NT2/D1 (cell line): ENCODE results near the gene TECTA.

Experiments
- YY1 ChIP-seq: IDR thresholded peaks from 2 replicates; pipeline ENCODE4 v1.6.1; 2011; ENCODE audit not compliant: insufficient read length, insufficient read depth
- ZNF274 ChIP-seq: IDR thresholded peaks from 2 replicates; pipeline ENCODE4 v1.6.1; 2011; ENCODE audit warnings: mild to moderate bottlenecking, low read depth, low read length

DNA sequence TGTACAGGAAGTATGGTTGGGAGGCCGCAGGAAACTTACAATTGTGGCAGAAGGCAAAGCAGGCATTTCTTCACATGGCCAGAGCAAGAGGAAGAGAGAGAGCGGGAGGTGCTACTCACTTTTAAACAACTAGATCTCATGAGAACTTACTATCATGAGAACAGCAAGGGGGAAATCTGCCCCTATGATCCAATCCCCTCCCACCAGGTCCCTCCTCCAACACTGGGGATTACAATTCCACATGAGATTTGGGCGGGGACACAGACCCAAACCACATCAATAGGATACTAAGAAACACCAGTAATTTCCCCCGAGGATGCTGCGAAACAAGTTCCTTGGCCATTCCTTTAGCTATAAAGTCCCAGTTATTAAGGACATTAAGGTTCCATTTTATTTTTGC is 97.4 kb downstream of the TECTA start:
- no peak for TF ChIP-seq ZNF274
- no peak for TF ChIP-seq YY1
